Activated CD8-positive, alpha-beta T cell treated with anti-CD3 and anti-CD28 coated beads for 36 hours (primary cell): ENCODE data around the gene TP73. TPM values are rescaled to one million over a fixed set of nuclear protein-coding genes. Genes with fewer than 3 reads are reported as not detected.

Source experiments
- ATAC-seq: fragments of 200-7000 bp; cut with Tn5 transposase; one replicate; pipeline ENCODE4 v1.10.0; 2021; ENCODE audit warnings: mild to moderate bottlenecking, moderate library complexity
- CTCF ChIA-PET: fragments of 350-600 bp; sonication (Branson Sonifier 250); formaldehyde crosslinking; loops from one replicate; lab custom pipeline; 2021; ENCODE audit warnings: antibody characterized with exemption; lab: Charles Lee
- POLR2A ChIA-PET: fragments of 350-600 bp; sonication (Branson Sonifier 250); formaldehyde crosslinking; loops from one replicate; lab custom pipeline; 2021; ENCODE audit warnings: antibody characterized with exemption; lab: Charles Lee
- DNase-seq: peaks from one replicate; pipeline ENCODE4 v3.0.0-alpha.2; 2020
- H3K27ac Mint-ChIP-seq: one replicate; pipeline ENCODE4 v1.8.0; 2021; ENCODE audit warnings: mild to moderate bottlenecking, mixed read lengths
- H3K27me3 Mint-ChIP-seq: one replicate; pipeline ENCODE4 v1.8.0; 2021; ENCODE audit warnings: mixed read lengths
- H3K36me3 Mint-ChIP-seq: one replicate; pipeline ENCODE4 v1.8.0; 2021; ENCODE audit warnings: low read depth, mixed read lengths
- H3K4me1 Mint-ChIP-seq: one replicate; pipeline ENCODE4 v1.8.0; 2021; ENCODE audit warnings: low read depth, mixed read lengths
- H3K4me3 Mint-ChIP-seq: one replicate; pipeline ENCODE4 v1.8.0; 2021; ENCODE audit warnings: mild to moderate bottlenecking, moderate library complexity, mixed read lengths
- H3K9me3 Mint-ChIP-seq: one replicate; pipeline ENCODE4 v1.8.0; 2021; ENCODE audit warnings: mixed read lengths
- CTCF ChIP-seq: fragments of 200-600 bp; IDR thresholded peaks from one replicate; pipeline ENCODE4 v1.8.0; 2022; ENCODE audit warnings: antibody characterized with exemption, mild to moderate bottlenecking
- intact Hi-C: fragments of 100-400 bp; cut with micrococcal nuclease; formaldehyde crosslinking; loops from one replicate; pipeline ENCODE4 v1.10.0; 2022
- total RNA-seq, 2 experiments: library from RNA; stranded (reverse); gene quantifications; one replicate each; pipeline ENCODE4 v1.2.3, GENCODE V29; 2021

TP73 gene
- total RNA-seq, 2 experiments from 2014 or later, result 0.60 to 0.68 TPM

GRCh38 chr1:3649342-3650247 lies 2.7 kb upstream of the TP73 start, which contains the start of gene WRAP73:
Gene WRAP73 (minus strand): TSS chr1:3650103. CDS start chr1:3649999, 104 bp downstream.
- peaks cover 27% of the 10 kb centered on the region for H3K4me1 Mint-ChIP-seq
- intact Hi-C loops, result no loop called here
- POLR2A ChIA-PET, result interaction anchor here (0.7 to 1.4 kb wide), 3 partner anchors 12 to 251 kb away, joined by 3 read pairs; no protein-coding TSS in a partner anchor
- DNase-seq (peak; percentile 98), ATAC-seq (peak; percentile 97)
- H3K36me3 Mint-ChIP-seq, result peaks cover 8% of the 10 kb centered on the region
- CTCF ChIA-PET, result interaction anchor here (0.9 to 2.2 kb wide), 8 partner anchors 12 to 159 kb away, joined by 3 to 7 read pairs (median 4); no protein-coding TSS in a partner anchor
- peak; percentile 16 for TF ChIP-seq CTCF
- peaks cover 21% of the 10 kb centered on the region for H3K27me3 Mint-ChIP-seq
- no peaks in the 10 kb centered on the region for H3K9me3 Mint-ChIP-seq
- no peak within 1 kb of the TSS for H3K27ac Mint-ChIP-seq
- peak within 1 kb of the TSS; percentile 78 for H3K4me3 Mint-ChIP-seq

- intact Hi-C loops, result no loop called here
- ATAC-seq (no peak), DNase-seq (no peak)
- peaks cover 29% of the 10 kb centered on the region for H3K27me3 Mint-ChIP-seq
- peak overlapping the region; percentile 78 for H3K4me3 Mint-ChIP-seq
- peaks cover 27% of the 10 kb centered on the region for H3K4me1 Mint-ChIP-seq
- no peak for TF ChIP-seq CTCF
- ChIA-PET POLR2A (interaction anchor here (1.4 kb wide), 1 partner anchor 251 kb away, joined by 3 read pairs; no protein-coding TSS in a partner anchor), CTCF (interaction anchor here (0.9 to 1.5 kb wide), 5 partner anchors 24 to 159 kb away, joined by 3 to 5 read pairs (median 4); no protein-coding TSS in a partner anchor)
- peaks cover 5% of the 10 kb centered on the region for H3K36me3 Mint-ChIP-seq
- H3K27ac Mint-ChIP-seq, result no peak overlapping the region
- H3K9me3 Mint-ChIP-seq, result no peaks in the 10 kb centered on the region
Observed at GRCh38 chr1:3650248-3651025, 1.9 kb upstream of the TP73 start.

- peaks cover 29% of the 10 kb centered on the region for H3K4me1 Mint-ChIP-seq
- peaks cover 34% of the 10 kb centered on the region for H3K27me3 Mint-ChIP-seq
- TF ChIP-seq CTCF, result no peak
- no peaks in the 10 kb centered on the region for H3K9me3 Mint-ChIP-seq
- DNase-seq (no peak), ATAC-seq (no peak)
- H3K4me3 Mint-ChIP-seq, result peak overlapping the region; percentile 35
- peaks cover 2% of the 10 kb centered on the region for H3K36me3 Mint-ChIP-seq
- no peak overlapping the region for H3K27ac Mint-ChIP-seq
- ChIA-PET CTCF (interaction anchor here (1.3 to 1.5 kb wide), 3 partner anchors 25 to 73 kb away, joined by 3 to 4 read pairs (median 3); no protein-coding TSS in a partner anchor), POLR2A (interaction anchor here (1.0 kb wide), 1 partner anchor 28 kb away, joined by 3 read pairs; no protein-coding TSS in a partner anchor)
- intact Hi-C loops, result no loop called here
Observed at GRCh38 chr1:3651026-3651929, 1.0 kb upstream of the TP73 start.

GRCh38 chr1:3652548-3653285 lies 401 bp downstream of the TP73 start:
- ChIA-PET POLR2A (no interaction called here), CTCF (interaction anchor here (0.9 kb wide), 1 partner anchor 162 kb away, joined by 3 read pairs; no protein-coding TSS in a partner anchor)
- H3K4me3 Mint-ChIP-seq, result peak overlapping the region; percentile 31
- DNase-seq (no peak), ATAC-seq (no peak)
- TF ChIP-seq CTCF, result no peak
- H3K36me3 Mint-ChIP-seq, result peaks cover 2% of the 10 kb centered on the region
- H3K9me3 Mint-ChIP-seq, result no peaks in the 10 kb centered on the region
- intact Hi-C loops, result no loop called here
- peaks cover 37% of the 10 kb centered on the region for H3K27me3 Mint-ChIP-seq
- no peak overlapping the region for H3K27ac Mint-ChIP-seq
- peaks cover 36% of the 10 kb centered on the region for H3K4me1 Mint-ChIP-seq
